OCI-LY1 (cell line): ENCODE results near the gene ADAD2.

ENCODE experiments used
- CTCF ChIP-seq: fragments of 200-600 bp; sonication (generic), shearing (Covaris generic); IDR thresholded peaks from 2 replicates; pipeline ENCODE4 v1.5.1; 2017; ENCODE audit warnings: mild to moderate bottlenecking, antibody characterized with exemption, low read length, moderate library complexity, mixed read lengths
- EZH2 ChIP-seq: fragments of 200-600 bp; sonication (generic), shearing (Covaris generic); IDR thresholded peaks from 2 replicates; pipeline ENCODE4 v1.8.0; 2017; ENCODE audit warnings: borderline replicate concordance, mixed run types, mild to moderate bottlenecking, antibody characterized with exemption, low read length, moderate library complexity, mixed read lengths

- TF ChIP-seq CTCF (peak; percentile 60), EZH2 (no peak)
Observed at GRCh38 chr16:84175350-84176081, 15.4 kb upstream of the ADAD2 start.
